BE2C (cell line): Measurements from ENCODE around the gene DNAH10.

Experiments
- DNase-seq: peaks from one replicate; pipeline ENCODE4 v3.0.0-alpha.2; 2020
- H3K27me3 ChIP-seq: fragments of 250-450 bp; sonication (Bioruptor Pico); 2 replicates; pipeline ENCODE4 v1.5.1; 2020; ENCODE audit warnings: mild to moderate bottlenecking
- H3K36me3 ChIP-seq: fragments of 250-450 bp; sonication (Bioruptor Pico); 2 replicates; pipeline ENCODE4 v1.5.1; 2020; ENCODE audit warnings: mild to moderate bottlenecking
- H3K4me1 ChIP-seq: fragments of 250-450 bp; sonication (Bioruptor Pico); 2 replicates; pipeline ENCODE4 v1.5.1; 2020
- H3K4me3 ChIP-seq: 2 replicates; pipeline ENCODE4 v1.5.1; 2011; ENCODE audit warnings: low read depth, low read length
- H3K9me3 ChIP-seq: fragments of 250-450 bp; sonication (Bioruptor Pico); 2 replicates; pipeline ENCODE4 v1.5.1; 2020
- CTCF ChIP-seq: IDR thresholded peaks from 2 replicates; pipeline ENCODE4 v1.5.1; 2012; ENCODE audit warnings: mild to moderate bottlenecking, low read depth, low read length

DNAH10 gene

GRCh38 chr12:123858176-123858575 lies 96.1 kb downstream of the DNAH10 start:
- Histone ChIP-seq H3K27me3 (no peaks in the 10 kb centered on the region), H3K36me3 (no peaks in the 10 kb centered on the region), H3K9me3 (no peaks in the 10 kb centered on the region), H3K4me1 (no peaks in the 10 kb centered on the region), H3K4me3 (no peak overlapping the region)
- TF ChIP-seq CTCF = no peak
- no peak for DNase-seq

- DNase-seq = no peak
- no peak for TF ChIP-seq CTCF
- Histone ChIP-seq H3K4me1 (no peaks in the 10 kb centered on the region), H3K4me3 (no peak overlapping the region), H3K36me3 (no peaks in the 10 kb centered on the region), H3K9me3 (no peaks in the 10 kb centered on the region), H3K27me3 (no peaks in the 10 kb centered on the region)
These were observed 96.9 kb downstream of the DNAH10 start for GRCh38 chr12:123859035-123859434.

GRCh38 chr12:123860377-123860776 lies 98.3 kb downstream of the DNAH10 start:
- DNase-seq = no peak

GRCh38 chr12:123861392-123861791 lies 99.3 kb downstream of the DNAH10 start:
- no peaks in the 10 kb centered on the region for H3K36me3 ChIP-seq
- no peak for TF ChIP-seq CTCF
- no peaks in the 10 kb centered on the region for H3K4me1 ChIP-seq
- no peak overlapping the region for H3K4me3 ChIP-seq
- no peak for DNase-seq
- H3K27me3 ChIP-seq = no peaks in the 10 kb centered on the region
- H3K9me3 ChIP-seq = no peaks in the 10 kb centered on the region

More at GRCh38 chr12:123860377-123860776, 98.3 kb downstream of the DNAH10 start:
- Histone ChIP-seq H3K36me3 (no peaks in the 10 kb centered on the region), H3K4me1 (no peaks in the 10 kb centered on the region), H3K27me3 (no peaks in the 10 kb centered on the region), H3K9me3 (no peaks in the 10 kb centered on the region), H3K4me3 (no peak overlapping the region)
- no peak for TF ChIP-seq CTCF

DNA sequence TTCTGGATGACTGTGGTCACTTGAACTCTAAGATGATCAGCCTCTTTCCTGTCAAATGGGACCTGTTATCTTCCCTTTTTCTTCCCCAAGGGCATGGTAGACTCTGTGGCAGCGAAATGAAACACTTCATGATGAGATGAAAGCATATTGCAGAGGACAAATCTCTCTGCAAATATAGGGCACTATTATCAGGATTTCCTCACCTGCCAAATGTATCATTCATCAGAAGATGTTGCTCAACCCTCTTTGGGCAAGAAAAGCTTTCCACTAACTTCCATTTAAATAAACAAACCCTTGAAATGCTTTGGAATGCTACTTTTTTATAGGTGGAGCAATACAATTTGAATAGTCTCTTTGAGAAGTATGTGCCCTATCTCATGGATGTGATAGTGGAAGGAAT lies 105.0 kb downstream of the DNAH10 start:
- TF ChIP-seq CTCF = no peak
- no peak overlapping the region for H3K4me3 ChIP-seq
- no peaks in the 10 kb centered on the region for H3K4me1 ChIP-seq
- H3K9me3 ChIP-seq = no peaks in the 10 kb centered on the region
- H3K36me3 ChIP-seq = no peaks in the 10 kb centered on the region
- no peak for DNase-seq
- H3K27me3 ChIP-seq = no peaks in the 10 kb centered on the region

GRCh38 chr12:123868791-123869190 lies 106.7 kb downstream of the DNAH10 start:
- no peak for DNase-seq
- no peak for TF ChIP-seq CTCF
- Histone ChIP-seq H3K36me3 (no peaks in the 10 kb centered on the region), H3K4me1 (no peaks in the 10 kb centered on the region), H3K4me3 (no peak overlapping the region), H3K27me3 (no peaks in the 10 kb centered on the region; the same call in 1 of the 2 replicates), H3K9me3 (no peaks in the 10 kb centered on the region)
